ENCODE measurements around the gene PTPRK.

The PTPRK gene

DNA sequence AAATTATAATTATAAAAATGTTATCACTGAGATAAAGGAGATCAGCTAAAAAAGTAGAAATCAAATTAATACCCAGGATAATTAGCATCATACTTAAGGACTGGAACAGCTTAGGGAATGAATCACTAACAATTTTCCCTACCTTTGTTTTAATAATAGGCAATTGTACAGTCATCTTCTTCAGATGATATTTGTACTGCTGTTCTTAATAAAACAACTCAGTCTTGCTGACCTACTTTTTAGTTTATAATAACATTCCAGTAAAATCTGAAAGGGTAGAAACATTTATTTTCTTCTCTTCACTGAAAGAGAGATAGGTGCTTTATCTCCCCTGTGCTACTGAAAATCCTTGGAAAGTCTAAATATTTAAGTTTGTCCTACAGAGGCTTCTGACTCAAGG is 348.3 kb downstream of the PTPRK start:
- no peak overlapping the region for H3K4me3 ChIP-seq
- TF ChIP-seq, protein P1, sequence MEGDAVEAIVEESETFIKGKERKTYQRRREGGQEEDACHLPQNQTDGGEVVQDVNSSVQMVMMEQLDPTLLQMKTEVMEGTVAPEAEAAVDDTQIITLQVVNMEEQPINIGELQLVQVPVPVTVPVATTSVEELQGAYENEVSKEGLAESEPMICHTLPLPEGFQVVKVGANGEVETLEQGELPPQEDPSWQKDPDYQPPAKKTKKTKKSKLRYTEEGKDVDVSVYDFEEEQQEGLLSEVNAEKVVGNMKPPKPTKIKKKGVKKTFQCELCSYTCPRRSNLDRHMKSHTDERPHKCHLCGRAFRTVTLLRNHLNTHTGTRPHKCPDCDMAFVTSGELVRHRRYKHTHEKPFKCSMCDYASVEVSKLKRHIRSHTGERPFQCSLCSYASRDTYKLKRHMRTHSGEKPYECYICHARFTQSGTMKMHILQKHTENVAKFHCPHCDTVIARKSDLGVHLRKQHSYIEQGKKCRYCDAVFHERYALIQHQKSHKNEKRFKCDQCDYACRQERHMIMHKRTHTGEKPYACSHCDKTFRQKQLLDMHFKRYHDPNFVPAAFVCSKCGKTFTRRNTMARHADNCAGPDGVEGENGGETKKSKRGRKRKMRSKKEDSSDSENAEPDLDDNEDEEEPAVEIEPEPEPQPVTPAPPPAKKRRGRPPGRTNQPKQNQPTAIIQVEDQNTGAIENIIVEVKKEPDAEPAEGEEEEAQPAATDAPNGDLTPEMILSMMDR (IDR thresholded peaks at IDR 0.05): no peak
- no peak overlapping the region for H3K27ac ChIP-seq
- no peak for DNase-seq (ENCODE audit: low spot score)

DNA sequence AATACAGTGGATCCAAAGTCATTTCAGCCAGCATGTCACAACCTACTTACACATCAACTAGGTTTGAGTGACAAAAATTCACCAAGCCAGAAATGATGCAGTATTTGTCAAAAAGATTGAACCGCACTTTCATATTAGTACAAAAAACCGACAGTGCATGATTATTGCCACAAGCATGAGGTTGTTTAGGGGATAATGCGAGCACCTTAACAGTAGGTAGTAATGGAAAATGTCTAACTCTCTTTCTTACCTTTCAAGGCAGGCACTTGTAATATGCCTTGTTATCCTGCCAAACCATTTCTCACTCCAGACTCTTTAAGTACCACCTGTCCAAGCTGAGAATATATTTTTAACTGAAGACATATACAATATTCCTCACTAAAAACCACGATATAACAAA is 349.2 kb downstream of the PTPRK start:
- no peak for DNase-seq (ENCODE audit: low spot score)
- TF ChIP-seq, protein P1 (IDR thresholded peaks at IDR 0.05): no peak
- Histone ChIP-seq H3K27ac (no peak overlapping the region), H3K4me3 (no peak overlapping the region)

DNA sequence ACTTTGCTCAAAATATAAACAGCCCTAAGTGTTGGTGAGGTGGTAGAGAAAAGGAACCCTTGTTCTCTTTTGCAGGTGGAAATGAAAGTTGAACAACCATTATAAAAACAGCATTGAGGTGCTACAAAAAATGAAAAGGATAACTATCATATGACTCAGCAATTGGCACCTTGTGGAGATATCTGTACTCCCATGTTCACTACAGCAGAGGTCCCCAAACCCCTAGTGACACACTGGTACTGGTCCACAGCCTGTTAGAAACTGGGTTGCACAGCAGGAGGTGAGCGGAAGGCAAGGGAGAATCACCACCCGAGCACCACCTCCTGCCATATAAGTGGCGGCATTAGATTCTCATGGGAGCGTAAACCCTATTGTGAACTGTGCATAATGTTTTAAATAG is 352.2 kb downstream of the PTPRK start:
- TF ChIP-seq, protein P1 (IDR thresholded peaks at IDR 0.05): no peak
- H3K4me3 ChIP-seq: no peak overlapping the region

DNA sequence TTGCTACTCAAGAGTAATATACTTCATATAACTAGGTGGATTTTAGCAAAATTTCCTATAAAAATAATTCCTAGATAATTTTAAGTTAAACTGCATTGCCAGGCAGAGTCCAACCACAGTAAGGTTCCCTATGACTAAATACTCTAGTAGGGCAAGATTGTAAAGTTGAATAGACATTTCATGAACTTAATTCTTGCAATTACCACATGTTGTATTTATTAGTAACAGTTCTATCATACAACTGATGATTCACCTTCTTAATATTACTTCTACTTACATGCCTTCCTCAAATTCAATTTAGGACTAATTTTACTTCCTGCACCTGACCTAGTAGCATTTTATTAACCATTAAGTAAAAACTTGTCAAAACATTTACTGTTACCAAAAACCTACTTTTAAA is 352.8 kb downstream of the PTPRK start:
- Histone ChIP-seq H3K27ac (no peak overlapping the region), H3K4me3 (no peak overlapping the region)
- no peak for DNase-seq (ENCODE audit: low spot score)
- TF ChIP-seq, protein P1 (IDR thresholded peaks at IDR 0.05): no peak

More for the DNA sequence above, 352.2 kb downstream of the PTPRK start:
- no peak overlapping the region for H3K27ac ChIP-seq
- no peak for DNase-seq (ENCODE audit: low spot score)

DNA sequence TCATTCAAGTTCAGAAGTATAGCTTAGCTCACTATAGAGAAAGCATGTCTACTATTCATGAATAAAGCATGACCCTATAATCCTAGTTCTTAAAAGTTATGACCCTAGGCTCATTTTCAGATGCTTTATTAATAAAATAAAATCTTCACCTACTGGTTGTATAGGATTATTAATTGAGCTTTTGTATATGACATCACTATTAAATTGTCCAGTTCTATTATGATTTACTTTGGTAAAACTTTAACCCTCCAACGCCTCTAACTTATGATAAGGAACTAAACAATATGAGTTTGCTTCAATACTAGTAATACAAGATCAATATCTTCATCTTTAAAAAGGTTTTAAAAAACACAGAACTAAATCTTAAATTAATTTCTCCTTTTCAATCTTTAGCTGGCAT is 356.1 kb downstream of the PTPRK start:
- Histone ChIP-seq H3K4me3 (no peak overlapping the region), H3K27ac (no peak overlapping the region)
- no peak for DNase-seq (ENCODE audit: low spot score)
- TF ChIP-seq, protein P1 (IDR thresholded peaks at IDR 0.05): no peak

DNA sequence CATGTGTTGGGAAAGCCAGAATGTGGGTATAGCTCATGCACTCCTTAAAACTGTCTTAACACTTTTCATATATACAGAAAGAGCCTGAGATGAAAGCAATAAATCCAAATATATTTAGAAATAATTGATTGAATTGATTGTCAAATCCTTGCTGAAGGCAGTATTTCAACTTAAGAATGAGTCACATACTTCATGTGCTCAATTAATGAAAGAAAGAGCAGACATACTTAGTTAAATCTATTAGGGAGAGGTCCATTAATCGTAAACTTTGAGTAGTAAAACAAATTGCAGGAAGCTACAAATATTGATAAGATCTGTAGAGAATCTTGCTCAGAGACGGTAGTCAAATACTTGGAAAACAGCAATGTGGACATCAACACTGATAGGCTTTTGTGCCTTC is 358.0 kb downstream of the PTPRK start:
- DNase-seq (ENCODE audit: low spot score): no peak
- TF ChIP-seq, protein P1 (IDR thresholded peaks at IDR 0.05): no peak
- Histone ChIP-seq H3K27ac (no peak overlapping the region), H3K4me3 (no peak overlapping the region)

DNA sequence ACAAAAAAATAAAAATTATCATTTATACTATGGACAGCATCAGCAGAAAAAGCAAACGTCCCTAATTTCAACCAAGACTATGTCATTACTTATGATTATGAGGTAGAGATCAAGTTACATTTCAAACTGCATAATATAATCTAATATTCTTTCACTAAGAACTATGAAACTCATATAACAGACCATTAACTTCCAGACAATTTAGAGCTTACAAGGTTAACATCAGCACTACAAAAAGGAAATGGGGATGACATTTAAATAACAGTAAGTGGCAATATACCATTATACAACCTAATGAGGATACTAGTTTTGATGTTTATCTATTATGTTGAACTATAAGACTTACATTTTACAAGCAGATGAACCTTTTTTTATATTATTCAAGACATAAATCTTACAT is 358.6 kb downstream of the PTPRK start:
- DNase-seq (ENCODE audit: low spot score): no peak
- TF ChIP-seq, protein P1 (IDR thresholded peaks at IDR 0.05): no peak
- Histone ChIP-seq H3K27ac (no peak overlapping the region), H3K4me3 (no peak overlapping the region)

All from coronary artery (tissue), 2 donors.